Measurements from ENCODE around the gene NEMP2.

DNA sequence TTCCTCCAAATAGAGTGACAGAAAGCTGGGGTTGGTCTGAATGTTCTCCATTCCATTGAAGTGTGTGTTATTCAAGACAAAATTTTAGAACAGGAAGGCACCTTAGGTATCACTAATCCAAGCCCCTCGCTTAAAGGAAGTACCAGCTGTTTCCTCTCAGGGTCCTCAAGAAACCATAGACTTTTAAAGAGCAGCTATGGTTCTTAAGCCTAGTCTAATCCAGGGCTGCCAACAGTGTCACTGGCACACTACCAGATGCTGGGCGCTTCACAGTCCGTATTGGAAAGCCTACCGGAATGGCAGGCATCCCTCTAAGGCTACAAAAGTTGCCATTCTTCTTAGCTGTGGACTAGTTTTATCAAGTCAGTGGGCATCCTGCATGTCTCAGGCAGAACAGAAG is 1.9 kb downstream of the NEMP2 start:
- TF ChIP-seq CTCF (IDR thresholded peaks at IDR 0.05; ENCODE audit: poor library complexity) (no peak), EZH2phosphoT487 (IDR thresholded peaks at IDR 0.05; ENCODE audit: low read depth, severe bottlenecking, unreplicated experiment) (no peak)
